NCI-H2227 treated with DMSO at 0.1 percent for 48 hours (cell line): ENCODE data around the gene BTAF1.

Experiments used
- DNase-seq: peaks from one replicate; lab custom pipeline; 2025; lab: John Stamatoyannopoulos, UW

The BTAF1 gene

DNA sequence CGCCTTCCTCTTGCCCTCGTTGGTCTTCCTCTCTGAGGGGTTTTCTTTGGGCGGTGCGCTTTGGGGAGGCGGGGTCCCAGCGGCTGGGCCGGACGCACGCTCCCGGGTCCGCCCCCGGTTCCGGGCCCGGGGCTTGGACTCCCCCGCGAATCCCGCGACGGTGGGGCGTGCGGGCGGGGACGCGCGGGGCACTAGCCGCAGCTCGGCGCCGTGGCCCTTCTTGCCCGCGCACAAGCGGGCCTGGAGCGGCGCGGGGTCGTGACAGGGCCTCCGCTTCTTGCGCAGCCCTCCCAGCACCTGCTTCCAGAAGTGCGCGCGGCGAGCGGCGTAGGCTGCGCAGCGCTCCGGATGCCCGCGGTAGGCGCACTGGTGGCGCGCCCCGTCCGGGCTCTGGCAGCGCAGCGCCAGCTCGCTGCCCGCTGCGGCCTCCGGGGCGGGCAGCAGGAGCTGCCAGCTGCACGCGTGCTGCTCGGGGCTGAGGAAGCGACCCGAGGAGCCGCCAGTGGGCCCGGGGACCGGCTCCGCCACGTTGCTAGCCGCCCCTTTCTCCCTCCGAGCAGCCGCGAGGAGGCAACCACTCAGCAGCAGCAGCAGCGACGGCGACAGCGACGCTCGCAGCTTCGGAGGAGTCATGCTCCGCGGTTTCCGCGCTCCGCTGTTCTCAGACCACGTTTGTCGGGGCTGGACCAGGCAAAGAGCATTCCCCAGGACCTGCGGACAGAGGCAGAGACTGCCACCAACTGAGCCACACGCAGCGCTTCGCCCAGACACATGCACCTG lies 15.0 kb upstream of the BTAF1 start:
- DNase-seq, result peak; percentile 33

GRCh38 chr10:91909117-91909677 lies 14.4 kb upstream of the BTAF1 start, which contains the start of gene FGFBP3:
Gene FGFBP3, minus strand, starts transcription at chr10:91909486. Its CDS starts 517 bp downstream, at chr10:91908969.
- DNase-seq, result peak; percentile 72

DNA sequence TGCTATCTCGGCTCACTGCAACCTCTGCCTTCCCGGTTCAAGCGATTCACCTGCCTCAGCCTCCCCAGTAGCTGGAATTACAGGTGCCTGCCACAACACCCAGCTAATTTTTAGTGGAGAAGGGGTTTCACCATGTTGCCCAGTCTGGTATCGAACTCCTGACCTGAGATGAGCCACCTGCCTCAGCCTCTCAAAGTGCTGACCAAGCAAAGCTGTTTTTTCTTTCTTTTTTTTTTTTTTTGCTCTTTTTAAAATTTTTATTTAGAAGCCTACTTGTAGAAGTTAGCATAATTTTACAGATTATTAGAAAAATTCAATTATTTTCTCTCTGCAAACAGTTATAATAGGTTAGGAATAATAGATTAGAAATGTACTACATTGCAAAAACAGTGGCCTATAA lies 13.1 kb upstream of the BTAF1 start:
- no peak for DNase-seq

DNA sequence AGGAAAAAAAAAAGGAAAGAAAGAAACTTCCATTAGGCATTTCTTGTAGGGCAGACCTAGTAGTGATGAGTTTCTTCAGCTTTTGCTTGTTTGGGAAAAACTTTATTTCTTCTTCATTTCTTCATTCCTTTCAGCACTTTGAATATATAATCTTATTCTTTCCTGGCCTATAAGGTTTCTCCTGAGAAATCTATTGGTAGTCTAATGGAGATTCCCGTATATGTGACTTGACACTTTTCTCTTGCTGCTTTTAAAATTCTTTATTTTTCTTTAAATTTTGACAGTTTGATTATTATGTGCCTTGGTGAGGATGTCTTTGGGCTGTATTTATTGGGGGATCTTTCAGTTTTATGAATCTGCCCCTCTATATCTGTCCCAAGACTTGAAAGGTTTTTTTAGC lies 3.9 kb upstream of the BTAF1 start:
- DNase-seq, result no peak

DNA sequence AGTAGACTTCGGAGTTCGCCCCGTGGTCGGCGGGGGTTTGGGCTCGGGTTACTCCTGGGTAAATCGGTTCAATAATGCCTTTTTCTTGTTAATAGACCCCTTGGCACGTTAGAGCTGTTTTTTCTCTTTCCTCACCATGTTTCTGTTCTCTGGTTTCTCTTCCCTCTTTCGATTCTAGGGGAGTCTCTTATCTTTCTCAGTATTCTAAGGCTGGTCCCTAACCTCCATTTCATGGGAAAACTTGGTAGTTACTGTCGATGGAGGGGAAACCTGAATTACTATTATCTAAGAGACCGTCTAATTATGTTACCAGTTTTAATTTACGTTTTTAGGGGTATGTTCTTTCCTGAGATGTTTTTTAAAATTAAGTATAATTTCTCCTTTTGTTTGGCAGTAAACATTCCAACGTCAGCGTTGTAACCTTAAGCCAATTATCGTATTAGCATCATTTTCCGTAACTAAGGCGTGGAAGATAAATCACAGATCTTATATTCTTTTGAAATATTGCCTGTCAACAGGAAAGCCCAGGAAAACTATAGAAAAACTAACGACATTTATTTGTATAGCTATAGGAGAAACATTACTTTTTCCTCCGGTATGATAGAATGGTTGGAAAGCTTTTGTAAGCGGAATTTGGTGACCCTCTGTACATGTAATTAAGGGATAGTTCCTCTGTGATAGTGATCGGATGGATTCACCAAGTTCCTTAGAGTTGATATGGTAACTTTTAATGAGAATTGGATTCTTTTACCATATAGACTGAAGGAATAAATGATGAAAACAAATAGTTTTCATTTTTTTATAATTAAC lies 847 bp downstream of the BTAF1 start:
- no peak for DNase-seq

GRCh38 chr10:91925022-91925320 lies 1.4 kb downstream of the BTAF1 start:
- no peak for DNase-seq

- DNase-seq, result no peak
Observed at GRCh38 chr10:91930939-91931338, 7.4 kb downstream of the BTAF1 start.

DNA sequence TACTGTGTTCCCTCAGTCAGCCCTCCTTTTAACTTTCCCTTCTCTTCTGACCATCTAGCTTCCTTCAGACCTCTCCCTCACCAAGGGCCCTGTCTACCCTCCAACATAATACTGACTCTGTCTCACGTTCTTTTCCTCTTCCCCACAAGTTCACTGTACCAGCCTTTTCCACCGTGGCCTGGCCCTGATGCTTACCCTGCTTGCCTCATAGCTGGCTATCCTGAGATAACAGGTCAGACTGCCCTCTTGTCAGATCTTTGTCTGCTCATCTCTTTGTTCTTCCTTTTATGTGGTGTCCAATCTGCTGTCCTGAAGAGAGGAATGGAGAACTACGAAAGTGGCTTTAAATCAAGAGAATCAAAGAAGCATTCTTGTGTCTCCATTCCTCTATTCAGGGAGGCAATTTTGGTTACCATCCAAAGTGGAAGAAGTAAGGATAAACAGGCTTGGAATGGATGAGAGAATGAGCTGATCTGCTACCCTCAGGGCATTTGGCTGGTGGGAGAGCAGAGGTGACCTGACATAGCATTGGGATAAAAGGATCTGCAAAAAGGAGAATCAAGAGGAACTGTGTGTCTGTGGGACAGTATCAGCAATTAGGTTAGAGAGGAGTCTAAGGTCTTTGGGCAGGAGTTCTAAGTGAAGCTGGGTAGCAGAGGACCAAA lies 8.1 kb downstream of the BTAF1 start:
- no peak for DNase-seq

GRCh38 chr10:91932737-91933136 lies 9.2 kb downstream of the BTAF1 start:
- DNase-seq, result no peak

GRCh38 chr10:91935886-91936285 lies 12.3 kb downstream of the BTAF1 start:
- DNase-seq, result no peak

GRCh38 chr10:91939653-91940052 lies 16.1 kb downstream of the BTAF1 start:
- no peak for DNase-seq

GRCh38 chr10:91941426-91941825 lies 17.9 kb downstream of the BTAF1 start:
- no peak for DNase-seq

- DNase-seq, result no peak
Observed at GRCh38 chr10:91944880-91945630, 21.5 kb downstream of the BTAF1 start.

- no peak for DNase-seq
Observed at GRCh38 chr10:91953600-91954160, 30.1 kb downstream of the BTAF1 start.

- DNase-seq, result no peak
Observed at GRCh38 chr10:91955114-91955513, 31.5 kb downstream of the BTAF1 start.

DNA sequence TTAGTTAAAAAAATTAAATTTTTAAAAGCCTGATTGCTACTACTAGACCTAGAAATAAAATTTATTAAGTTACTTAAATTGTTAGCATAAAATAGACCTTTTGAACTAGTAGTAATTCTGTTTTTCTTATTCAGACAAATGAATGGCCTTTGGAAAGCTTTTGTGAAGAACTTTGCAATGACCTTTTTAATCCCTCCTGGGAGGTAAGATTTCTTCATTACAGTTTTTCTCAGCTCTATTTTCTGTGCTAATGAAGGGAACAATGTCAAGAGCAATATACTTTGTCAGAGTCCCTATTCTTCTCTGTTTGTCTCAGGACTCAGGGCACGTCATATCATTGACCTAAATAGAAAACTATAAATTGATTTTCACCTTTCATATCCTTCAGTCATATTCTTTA lies 33.5 kb downstream of the BTAF1 start:
- DNase-seq, result no peak

GRCh38 chr10:91969297-91969696 lies 45.7 kb downstream of the BTAF1 start:
- no peak for DNase-seq

- no peak for DNase-seq
Observed at GRCh38 chr10:91974960-91975359, 51.4 kb downstream of the BTAF1 start.

DNA sequence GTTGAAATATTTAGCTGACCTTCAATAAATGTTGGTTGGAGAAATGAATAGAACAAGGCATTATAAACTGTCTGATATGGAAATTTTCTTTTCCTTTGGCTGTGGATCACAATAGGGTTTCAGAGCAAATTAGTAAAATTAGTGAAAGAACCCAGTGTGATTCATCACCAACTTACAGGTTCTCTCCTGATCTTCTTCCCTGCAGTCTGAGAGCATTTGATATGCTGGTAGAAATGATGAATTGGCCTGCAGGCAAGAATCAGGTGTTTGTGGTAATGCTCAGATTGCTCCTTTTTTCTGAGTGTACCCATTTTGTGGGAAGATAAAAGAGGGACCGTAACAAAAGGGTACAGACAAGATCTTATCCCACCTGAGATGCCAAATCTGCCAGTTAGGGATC lies 51.9 kb downstream of the BTAF1 start:
- DNase-seq, result no peak

DNA sequence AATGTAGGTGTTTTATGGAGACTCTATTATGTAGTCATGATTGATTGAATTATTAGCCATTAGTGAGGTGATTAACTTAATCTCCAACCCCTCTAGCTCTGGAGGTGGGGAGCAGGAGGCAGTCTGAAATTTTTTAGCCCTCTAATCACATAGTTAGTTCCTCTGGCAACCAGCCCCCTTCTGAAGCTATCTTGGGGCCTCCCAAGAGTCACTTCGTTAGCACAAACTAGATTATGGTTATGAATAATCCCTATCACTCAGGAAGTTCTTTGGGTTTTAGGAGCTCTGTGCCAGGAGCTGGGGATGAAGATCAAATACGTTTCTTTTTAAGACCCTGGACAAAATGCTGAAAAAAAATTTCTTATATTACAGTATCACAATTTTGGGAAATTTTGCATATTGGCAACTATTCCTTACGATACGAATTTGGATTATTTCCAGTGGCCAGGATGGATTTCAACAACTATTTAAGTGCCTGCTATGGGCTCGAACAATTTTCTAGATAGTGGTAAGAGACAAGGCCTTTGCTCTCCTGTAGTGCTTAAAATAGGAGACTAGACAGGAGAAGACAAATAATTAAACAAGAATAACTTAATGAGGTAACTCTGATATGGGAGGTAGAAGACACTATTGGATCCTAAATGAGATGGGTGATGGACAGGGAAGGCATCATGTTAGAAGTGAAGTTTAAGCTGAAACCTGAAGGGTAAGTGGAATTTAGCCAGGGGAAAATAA lies 52.9 kb downstream of the BTAF1 start:
- DNase-seq, result no peak

GRCh38 chr10:91977491-91977890 lies 53.9 kb downstream of the BTAF1 start:
- no peak for DNase-seq
